ENCODE measurements around the gene TMEM174. TPM values are rescaled to one million over a fixed set of nuclear protein-coding genes. Genes with fewer than 3 reads are reported as not detected.

The TMEM174 gene
- total RNA-seq, 3 donors from 2014 or later: not detected

- ATAC-seq: no peak
- no peaks in the 10 kb centered on the region for H3K9me3 ChIP-seq
- no peak overlapping the region for H3K4me3 ChIP-seq
- H3K36me3 ChIP-seq (ENCODE audit: low read depth): no peaks in the 10 kb centered on the region
- DNase-seq: no peak
- intact Hi-C loops (cut with DNase I, micrococcal nuclease): no loop called here
- no peaks in the 10 kb centered on the region for H3K4me1 ChIP-seq (ENCODE audit: low read depth)
- TF ChIP-seq CTCF (IDR thresholded peaks at IDR 0.05): no peak
Observed at GRCh38 chr5:73153513-73153912, 19.5 kb upstream of the TMEM174 start.

GRCh38 chr5:73154208-73155006 lies 18.6 kb upstream of the TMEM174 start:
- no peak for ATAC-seq
- intact Hi-C loops (cut with DNase I, micrococcal nuclease): no loop called here
- Histone ChIP-seq H3K9me3 (no peaks in the 10 kb centered on the region), H3K4me1 (ENCODE audit: low read depth) (no peaks in the 10 kb centered on the region), H3K36me3 (ENCODE audit: low read depth) (no peaks in the 10 kb centered on the region), H3K4me3 (no peak overlapping the region)
- no peak for DNase-seq
- TF ChIP-seq CTCF (IDR thresholded peaks at IDR 0.05): no peak

- ATAC-seq: no peak
- DNase-seq: no peak
- H3K4me3 ChIP-seq: no peak overlapping the region
- TF ChIP-seq CTCF (IDR thresholded peaks at IDR 0.05): no peak
- H3K4me1 ChIP-seq (ENCODE audit: low read depth): no peaks in the 10 kb centered on the region
- intact Hi-C loops (cut with DNase I, micrococcal nuclease): no loop called here
- H3K9me3 ChIP-seq: no peaks in the 10 kb centered on the region
- no peaks in the 10 kb centered on the region for H3K36me3 ChIP-seq (ENCODE audit: low read depth)
Observed at GRCh38 chr5:73155271-73156222, 17.4 kb upstream of the TMEM174 start.

- intact Hi-C loops (cut with DNase I, micrococcal nuclease): no loop called here
- Histone ChIP-seq H3K36me3 (ENCODE audit: low read depth) (no peaks in the 10 kb centered on the region), H3K9me3 (no peaks in the 10 kb centered on the region), H3K4me3 (no peak overlapping the region), H3K4me1 (ENCODE audit: low read depth) (no peaks in the 10 kb centered on the region)
- no peak for ATAC-seq
- no peak for DNase-seq
- no peak for TF ChIP-seq CTCF (IDR thresholded peaks at IDR 0.05)
Observed at GRCh38 chr5:73157414-73158303, 15.3 kb upstream of the TMEM174 start.

GRCh38 chr5:73158313-73158712 lies 14.7 kb upstream of the TMEM174 start:
- no peak for TF ChIP-seq CTCF (IDR thresholded peaks at IDR 0.05)
- ATAC-seq (no peak), DNase-seq (no peak)
- H3K36me3 ChIP-seq (ENCODE audit: low read depth): no peaks in the 10 kb centered on the region
- no peak overlapping the region for H3K4me3 ChIP-seq
- H3K4me1 ChIP-seq (ENCODE audit: low read depth): no peaks in the 10 kb centered on the region
- intact Hi-C loops (cut with DNase I, micrococcal nuclease): no loop called here
- no peaks in the 10 kb centered on the region for H3K9me3 ChIP-seq

Data from mucosa of descending colon (tissue), 3 donors.